Astrocyte (in vitro differentiated cells and primary cell): Measurements from ENCODE around the gene ROGDI.

Source experiments
- CTCF ChIP-seq: IDR thresholded peaks from 2 replicates; pipeline ENCODE4 v1.5.1; 2011; ENCODE audit warnings: low read depth, mild to moderate bottlenecking, inconsistent platforms, low read length, moderate library complexity; ENCODE audit not compliant: insufficient read depth
- EZH2 ChIP-seq: IDR thresholded peaks from 2 replicates; pipeline ENCODE4 v1.6.1; 2012; ENCODE audit warnings: mild to moderate bottlenecking, low read length, inconsistent platforms; ENCODE audit not compliant: insufficient read depth

GRCh38 chr16:4803898-4804762, 1.7 kb upstream of the ROGDI start:
- TF ChIP-seq CTCF (no peak), EZH2 (no peak)
